Endometrial microvascular endothelial cells (primary cell): ENCODE measurements around the gene DLX3. TPM values are rescaled to one million over a fixed set of nuclear protein-coding genes. Genes with fewer than 3 reads are reported as not detected.

ENCODE experiments used
- in situ Hi-C: cut with HindIII; loops from 2 replicates; pipeline ENCODE4 v1.10.0; 2017; ENCODE audit warnings: low sequenced_read_pairs, low pct_unique_long_range_greater_than_20kb; ENCODE audit errors: inconsistent ontology term
- total RNA-seq: library from RNA; depleted of rRNA; stranded (reverse); fragments of >200 nt; gene quantifications from one replicate; pipeline ENCODE4 v1.2.3, GENCODE V29; 2015; ENCODE audit errors: inconsistent ontology term

Gene DLX3
- total RNA-seq, 1 donor from 2014 or later, result not detected

DNA sequence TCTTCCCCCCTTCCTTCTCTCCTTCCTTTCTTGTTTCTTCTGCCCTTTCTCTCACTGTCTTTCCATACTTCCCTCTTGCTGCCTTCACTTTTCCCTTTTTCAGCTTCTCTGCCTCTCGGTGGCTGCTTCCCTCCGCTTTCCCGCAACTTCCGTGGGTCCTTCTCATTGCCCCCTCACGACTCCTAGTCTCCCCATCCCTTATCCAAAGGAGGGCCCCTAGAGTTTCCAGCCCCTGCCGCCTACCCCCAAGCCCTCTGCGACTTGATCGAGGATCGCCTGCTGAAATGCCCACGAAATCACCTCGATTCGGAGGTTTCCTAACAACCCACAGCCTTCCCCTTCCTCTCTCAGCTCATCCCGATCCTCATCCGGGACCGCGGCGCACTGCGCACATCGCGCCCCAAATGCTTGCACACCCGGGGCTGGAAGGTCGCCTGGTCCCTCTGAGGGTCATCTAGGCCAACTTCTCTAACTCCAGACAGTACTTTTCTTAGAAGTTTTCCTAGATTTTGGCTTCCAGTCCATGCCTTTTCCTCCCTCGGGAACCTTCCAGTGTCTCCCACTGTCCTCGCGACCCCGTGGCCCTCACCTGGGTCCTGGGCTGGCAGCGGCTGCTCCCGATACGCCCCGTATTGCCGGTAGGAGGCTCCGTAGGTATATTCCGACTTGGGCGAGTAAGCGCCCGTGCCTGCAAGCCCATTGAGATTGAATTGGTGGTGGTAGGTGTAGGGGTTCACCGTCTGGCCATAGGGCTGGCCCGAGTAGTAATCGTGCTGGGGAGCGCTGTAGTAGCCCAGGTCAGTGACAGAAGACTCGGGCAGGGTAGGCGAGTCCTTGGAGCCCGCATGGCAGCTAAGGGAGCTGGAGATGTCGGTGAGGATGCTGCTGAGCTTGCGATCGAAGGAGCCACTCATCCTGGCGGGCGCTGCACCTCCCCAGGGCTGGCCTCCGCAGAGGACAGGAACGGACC lies 654 bp downstream of the DLX3 start:
- in situ Hi-C loops, result no loop called here

DNA sequence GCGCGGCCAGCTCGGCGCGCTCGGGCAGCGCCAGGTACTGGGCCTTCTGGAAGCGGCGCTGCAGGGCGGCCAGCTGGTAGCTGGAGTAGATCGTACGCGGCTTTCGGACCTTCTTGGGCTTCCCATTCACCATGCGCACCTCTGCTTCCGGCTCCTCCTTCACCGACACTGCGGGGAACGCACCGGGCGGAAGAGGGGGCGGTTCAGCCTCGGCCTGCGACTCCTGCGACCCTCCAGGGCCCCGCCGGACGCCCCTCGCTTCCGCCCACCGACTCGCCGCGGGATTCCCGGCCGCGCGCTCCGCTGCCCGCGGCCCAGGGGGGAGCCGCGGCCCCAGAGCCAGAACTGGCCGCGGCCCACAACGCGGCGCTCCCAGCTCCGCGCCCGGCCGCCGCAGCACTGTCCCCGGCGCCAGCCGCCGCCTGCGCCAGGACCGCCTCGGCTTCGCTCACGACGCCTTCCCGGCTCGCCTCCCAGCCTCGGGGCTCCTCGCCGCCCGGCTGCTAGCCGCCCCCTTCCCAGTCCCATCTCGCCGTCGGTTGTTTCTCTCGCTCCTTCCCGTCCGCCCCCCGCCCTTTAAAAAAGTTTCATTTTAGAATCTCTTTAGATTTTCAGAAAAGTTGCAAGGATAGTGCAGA lies 1.5 kb downstream of the DLX3 start:
- in situ Hi-C loops, result no loop called here

DNA sequence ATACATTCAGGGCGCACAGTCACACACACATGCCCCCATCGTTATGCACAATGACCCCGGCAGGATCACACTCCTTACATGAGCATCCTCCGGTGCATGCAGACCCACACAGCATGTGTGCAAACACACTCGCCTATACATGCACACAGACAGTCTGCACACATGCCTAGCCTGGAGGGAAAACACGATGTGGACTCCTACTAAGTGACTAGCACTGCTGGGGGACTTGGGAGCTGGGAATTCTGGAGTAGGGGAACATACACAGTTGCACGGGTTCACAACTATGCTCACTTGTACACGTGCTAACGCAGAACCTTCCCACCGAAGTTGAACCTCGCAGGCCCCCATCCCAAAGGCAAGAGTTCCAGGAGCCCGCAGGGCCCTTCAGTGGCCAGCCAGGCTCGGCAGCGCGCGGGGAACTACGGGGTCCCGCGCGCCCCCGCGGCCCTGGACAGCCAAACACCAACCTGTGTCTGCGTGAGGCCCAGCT lies 2.0 kb downstream of the DLX3 start:
- in situ Hi-C loops, result no loop called here

DNA sequence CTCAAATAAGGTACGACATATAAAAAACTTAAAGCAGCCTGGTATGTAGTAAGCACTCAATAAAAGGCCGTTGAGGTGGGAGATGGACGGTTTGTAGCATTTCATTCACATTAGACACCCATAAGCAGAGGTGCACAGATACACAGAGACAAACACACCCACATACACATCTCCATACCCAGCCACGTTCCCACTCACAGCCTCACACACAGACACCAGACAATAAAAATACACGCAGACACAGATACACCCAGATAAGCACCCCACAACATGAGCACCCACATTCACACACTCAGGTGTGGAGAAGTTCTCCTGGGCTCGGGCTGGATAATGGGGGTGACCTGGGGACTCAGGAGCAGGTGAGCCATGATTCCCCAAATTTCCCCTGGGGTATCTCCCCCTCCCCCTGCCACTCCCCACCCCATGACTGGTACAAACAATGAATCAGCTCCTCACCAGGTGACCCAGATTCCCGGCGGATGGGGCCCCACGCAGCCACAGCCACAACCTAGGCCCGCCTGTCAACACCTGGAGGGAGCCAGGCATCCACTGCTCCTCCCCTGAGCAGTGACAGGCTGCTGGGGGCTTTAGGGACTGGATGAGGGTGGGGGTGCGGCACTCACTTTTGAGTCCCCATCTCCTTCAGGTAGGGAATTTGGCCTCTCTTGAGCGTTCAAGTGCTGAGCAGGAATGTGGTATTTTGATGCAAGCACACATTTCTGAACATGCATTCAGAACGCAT lies 2.7 kb downstream of the DLX3 start:
- in situ Hi-C loops, result no loop called here

DNA sequence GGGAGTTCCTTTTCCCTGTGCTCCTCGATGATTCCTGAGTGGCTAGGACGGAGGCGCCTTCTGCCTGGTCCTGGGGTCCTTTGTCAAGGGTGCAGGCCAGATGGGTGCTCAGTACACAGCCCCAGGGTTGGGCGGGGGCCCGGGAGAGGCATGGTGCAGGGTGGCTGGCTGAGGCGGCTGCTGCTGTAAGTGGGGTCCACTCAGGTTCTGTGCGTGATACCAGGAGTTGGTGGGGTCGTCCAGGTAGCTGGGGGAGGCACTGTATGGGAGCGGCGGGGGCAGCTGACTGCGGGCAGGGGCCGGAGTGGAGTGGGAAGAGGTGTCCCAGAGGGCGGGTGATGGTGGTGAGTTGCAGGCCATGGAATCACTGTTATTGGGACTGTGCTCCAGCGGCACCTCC lies 3.6 kb downstream of the DLX3 start:
- in situ Hi-C loops, result no loop called here

DNA sequence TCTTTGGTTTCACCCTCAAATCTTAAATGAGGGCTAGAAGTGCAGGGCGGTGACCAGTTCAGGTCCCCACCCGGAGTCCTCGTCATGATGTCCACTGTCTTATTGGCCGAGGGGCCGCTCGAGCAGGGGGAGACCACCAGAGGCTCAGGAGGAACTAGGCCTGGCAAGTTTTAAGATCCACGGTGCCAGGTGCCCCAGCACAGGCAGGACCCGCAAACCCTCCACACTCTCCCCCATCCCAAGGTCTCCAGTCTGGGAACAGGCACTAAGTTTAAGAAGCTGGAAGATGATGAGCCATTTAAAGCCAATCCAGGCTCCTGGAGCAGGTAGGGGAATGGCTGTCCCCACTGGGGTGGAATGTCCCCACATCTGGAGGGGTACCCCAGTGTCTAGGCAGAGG lies 4.1 kb downstream of the DLX3 start:
- in situ Hi-C loops, result no loop called here

DNA sequence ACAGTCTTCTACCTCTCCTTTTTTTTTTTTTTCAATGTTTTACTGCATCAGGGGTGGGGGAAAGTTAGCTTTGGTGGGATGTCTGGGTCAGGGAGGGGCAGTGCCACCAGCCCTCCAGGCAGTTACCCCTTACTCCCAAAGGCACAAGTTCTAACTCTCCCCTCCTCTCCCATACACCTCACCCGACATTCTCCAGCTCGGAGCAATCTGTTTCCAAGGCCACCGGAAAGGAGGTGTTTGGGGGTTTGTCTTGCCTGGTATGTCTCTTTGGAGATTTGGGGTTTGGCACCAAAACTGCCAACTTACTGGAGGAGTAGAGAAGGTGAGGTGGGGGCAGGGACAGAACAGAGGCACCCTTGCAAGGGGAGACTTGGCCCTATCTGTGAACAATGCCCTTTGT lies 4.7 kb downstream of the DLX3 start:
- in situ Hi-C loops, result no loop called here

DNA sequence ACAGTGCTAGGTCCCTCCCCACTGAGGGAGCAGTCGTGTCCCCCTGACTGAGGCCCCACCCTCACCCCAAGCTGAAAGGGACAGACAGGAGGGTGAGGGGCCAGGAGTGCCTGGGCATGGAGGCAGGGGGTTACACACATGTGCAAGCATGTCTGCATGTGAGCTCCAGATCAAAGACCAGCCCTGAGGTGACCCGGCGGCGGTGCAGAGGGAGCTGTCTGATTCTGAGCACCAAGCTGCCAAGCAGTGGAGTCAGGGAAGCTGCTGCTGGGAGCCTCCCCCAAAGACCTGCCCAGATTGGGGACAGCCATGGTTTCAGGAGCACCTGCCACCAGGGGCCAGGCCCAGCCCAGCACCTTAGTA lies 5.5 kb downstream of the DLX3 start:
- in situ Hi-C loops, result no loop called here

DNA sequence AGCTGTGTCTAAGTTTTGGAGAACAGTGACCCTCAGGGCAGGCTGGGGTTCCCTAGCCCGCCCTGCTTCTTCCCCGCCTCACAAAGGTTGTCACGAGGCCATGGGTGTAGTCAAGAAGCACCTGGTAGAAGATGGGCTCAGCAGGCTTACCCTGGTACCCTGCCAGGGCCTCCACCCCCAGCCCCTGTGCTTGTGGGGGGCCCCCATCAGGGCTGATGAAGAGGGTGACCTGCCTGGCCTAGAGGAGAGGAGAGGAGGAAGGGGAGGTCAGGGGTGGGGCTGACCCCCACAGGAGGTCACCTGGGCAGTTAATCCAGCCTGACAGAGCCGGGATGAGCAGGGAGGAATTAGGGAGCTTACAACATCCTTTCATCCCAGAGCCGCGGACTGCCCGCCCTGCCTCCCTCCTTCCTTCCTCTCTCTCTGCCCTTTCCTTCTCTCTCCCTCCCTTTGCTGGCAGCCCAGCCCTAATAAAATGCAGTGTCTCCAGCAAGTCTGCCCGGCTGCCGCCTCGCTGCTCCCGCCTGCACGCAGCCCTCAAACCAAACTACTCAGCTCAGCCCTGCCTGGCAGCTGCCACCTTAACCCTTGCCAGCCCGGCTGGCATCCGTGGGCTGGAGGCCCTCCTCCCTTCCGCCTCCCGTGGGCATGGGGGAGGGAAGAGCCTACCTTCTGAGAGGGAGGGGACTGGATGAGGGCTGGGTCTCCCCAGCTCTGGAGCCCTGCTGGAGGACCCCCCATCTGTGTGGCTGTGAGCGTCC lies 7.2 kb downstream of the DLX3 start:
- in situ Hi-C loops, result no loop called here

DNA sequence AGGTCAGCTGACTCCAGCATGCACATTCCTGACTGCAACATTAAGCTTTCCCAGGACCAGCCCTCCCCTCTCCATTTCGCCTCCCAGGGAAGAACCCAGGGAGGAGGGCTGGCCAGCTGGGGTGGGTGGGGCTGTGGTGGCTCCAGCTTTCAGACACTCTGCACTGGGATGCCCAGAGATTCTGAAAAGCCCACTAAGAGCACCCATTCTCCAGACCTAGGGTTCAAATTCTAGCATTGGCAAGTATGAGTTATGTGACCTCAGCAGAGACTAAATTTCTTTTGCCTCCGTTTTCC lies 7.8 kb downstream of the DLX3 start:
- in situ Hi-C loops, result no loop called here

DNA sequence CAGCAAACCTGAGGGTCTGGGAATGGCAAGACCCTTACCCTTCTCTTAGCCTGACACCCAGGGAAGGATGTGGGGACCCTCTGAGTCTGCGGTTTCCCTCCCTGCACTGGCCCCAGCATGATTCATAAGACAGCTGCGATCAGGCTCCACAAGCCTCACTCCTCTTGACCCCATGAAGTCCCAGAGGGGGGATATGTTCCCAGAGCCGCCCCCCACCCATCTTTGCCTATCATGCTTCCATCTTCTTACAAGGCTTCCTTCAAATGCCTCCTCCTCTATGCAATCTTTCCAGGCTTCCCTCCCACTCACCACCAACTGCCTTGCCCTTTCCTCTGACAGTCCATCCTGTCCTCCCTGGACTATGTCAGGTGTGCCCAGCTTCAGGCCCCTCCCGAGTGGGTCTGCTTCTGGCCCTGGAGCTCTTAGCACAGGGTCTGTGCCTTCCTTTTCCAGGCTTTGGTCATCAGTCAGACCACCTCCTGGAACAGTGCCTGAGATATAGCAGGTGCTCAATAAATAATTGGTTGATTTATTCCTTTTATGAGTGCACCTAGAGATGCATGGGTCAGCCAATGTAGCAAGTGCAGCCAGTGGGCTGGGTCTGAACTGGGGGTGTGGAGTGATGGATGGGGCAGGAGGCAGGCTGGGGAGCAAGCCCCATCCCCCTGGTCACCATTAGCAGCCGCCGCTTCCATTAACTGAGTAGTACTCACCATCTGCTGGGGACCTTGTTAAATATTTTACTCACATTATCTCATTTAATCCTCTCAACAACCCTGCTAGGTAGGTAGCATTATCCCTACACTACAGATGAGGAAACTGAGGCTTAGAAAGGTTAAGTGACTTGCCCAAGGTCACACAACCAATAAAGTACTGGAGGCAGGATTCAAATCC lies 8.4 kb downstream of the DLX3 start:
- in situ Hi-C loops, result no loop called here

DNA sequence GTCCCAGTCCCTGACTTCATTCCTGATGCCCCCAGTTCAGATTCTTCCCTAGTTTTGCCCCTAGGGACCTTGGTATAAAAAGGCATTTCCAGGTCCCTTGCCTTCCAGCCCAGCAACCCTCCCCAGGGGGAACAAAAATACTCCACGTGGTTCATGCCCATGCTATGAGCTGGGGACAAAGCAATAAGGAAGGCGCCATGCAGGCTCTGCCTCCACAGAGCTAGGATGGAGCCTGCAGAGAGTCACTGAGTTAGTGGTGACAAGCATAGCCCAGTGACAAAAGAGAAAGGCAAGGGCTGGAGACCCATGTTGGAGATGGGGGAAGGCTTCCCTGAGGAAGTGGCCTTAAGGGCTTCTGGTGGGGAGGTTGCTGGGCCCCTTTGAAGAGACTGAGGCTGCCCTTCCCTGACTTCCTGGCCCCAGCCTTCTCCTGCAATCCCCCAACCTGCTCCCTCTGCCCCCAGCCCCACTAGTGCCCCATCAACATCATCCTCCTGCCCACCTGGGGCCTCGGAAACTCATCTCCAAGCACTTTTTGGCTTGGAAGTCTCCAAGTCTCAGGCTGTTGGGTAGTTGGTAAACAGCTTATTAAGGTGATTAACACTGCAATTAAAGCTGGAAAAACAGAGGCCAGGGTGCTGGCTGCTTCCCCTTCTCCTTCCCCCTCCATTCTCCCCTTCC lies 9.6 kb downstream of the DLX3 start:
- in situ Hi-C loops, result no loop called here

DNA sequence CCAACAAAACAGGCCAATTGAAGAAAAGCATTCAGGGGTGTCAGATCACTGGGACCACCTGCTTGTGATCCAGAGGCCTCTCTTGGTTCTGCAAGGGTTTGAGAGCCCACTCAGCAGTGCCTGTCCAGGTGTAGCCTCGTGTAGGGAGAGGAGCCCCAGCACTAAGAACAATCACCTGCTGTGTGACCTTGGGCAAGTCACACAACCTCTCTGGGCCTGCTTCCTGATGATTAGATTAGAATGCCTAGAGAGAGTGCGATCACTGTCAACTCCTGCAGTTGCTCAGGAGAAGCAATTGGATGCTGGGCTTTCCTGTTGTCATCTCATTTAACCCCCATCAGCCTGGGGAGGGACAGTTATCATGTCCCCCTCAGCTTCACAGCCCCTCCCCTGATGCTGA lies 10.2 kb downstream of the DLX3 start:
- in situ Hi-C loops, result no loop called here

DNA sequence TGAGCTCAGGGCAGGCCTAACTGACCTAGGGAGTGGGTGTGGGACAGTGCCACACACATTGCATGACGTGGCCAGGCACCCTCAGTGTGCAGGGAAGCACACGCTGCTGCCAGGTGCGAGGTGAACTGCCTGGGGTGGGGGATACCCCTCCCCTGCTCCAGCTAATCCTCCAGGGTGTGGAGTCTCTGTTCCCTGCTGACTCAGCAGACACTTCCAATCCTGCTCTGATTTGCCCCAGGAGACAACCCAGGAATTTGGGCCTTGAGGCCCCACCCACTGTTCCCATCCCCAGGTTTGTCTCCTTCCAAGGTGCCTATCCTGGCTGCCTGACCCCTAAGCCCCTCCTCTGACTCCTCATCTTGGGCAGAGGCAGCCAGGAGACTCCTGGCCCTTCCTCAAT lies 10.7 kb downstream of the DLX3 start:
- in situ Hi-C loops, result no loop called here

DNA sequence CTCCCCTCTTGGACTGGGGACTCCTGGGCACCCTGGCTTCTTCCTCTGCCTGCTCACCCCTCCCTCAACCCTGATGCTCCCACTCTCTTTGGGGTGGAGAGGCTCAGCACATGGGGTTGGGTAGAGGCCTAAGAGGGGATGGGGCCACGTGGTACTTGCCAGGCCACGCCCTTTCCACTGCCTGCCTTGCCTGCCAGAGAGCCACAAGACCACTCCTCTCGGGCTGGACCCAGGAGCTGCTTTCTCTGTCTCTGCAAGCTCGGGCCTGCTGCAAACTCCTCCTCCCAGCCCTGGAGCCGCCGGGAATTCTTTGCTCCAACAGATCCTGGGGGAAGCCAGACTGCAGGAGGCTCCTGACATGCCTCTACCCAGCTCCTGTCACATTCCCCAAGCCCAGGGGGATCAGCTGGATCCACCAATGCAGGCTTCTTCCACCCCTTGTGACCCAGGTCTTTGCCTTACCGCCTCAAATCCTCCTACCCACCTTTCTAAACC lies 14.3 kb downstream of the DLX3 start:
- in situ Hi-C loops, result no loop called here

DNA sequence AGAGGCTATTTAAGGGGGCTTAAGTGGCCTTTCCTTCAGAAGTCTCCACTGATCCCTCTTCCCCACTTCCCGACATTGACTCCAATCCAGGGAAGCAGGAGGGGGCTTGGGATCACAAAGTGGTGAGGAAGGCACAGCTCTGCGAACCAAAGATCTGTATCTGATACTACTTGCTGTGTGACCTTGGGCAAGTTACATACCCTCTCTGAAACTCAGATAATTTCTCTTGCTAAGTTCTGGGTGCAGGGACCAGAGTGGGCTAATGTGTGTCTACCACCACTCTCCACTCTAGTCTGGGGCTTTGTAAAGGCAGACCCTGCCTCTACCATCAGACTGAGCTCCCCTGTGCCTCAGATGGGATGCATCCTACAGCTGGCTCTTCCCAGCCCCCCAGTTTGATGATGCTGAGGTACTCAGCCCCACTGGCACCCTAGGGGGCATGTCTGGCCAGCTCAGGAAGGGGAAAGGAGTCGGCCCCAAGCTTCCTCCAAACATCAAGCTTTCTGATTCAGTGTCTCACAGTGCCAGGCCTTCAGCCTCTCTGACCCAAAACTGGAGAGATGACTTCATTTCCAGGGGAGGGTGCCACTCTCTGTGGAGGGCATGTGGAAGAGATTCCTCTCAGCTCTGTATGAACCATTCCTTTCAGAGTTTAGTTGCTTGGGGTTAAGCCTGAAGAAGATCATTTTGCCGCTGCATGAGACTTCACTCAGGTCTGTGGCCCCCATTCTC lies 15.1 kb downstream of the DLX3 start:
- in situ Hi-C loops, result loop anchor here (10.0 kb wide), 1 partner anchor 95 kb away; no protein-coding TSS in a partner anchor

DNA sequence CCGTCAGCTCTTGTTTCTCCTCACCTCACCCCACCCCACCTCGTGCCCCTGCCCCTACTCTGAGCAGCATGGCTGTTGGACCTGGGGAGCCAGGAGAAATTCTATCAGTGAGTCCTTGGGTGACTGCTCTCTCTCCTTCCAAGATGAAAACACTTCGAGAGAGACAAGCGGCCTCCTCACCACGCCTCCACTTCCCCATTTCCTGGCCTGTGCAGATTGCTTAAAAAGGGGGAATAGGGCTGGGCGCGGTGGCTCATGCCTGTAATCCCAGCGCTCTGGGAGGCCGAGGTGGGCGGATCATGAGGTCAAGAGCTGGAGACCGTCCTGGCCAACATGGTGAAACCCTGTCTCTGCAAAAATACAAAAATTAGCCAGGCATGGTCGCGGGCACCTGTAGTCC lies 16.5 kb downstream of the DLX3 start:
- in situ Hi-C loops, result loop anchor here (10.0 kb wide), 1 partner anchor 94 kb away; no protein-coding TSS in a partner anchor
